Neural cell (in vitro differentiated cells): ENCODE data around the gene NBL1. TPM values are rescaled to one million over a fixed set of nuclear protein-coding genes. Genes with fewer than 3 reads are reported as not detected.

Source experiments
- H2AFZ ChIP-seq: fragments of 200-600, 300-800 bp; sonication (generic), shearing (Covaris generic); 2 replicates; pipeline ENCODE4 v1.6.0; 2014; ENCODE audit warnings: low read depth, mild to moderate bottlenecking, antibody characterized with exemption, low read length, moderate library complexity
- H3F3A ChIP-seq: fragments of 200-600 bp; shearing (Covaris generic); 2 replicates; pipeline ENCODE4 v1.6.1; 2016; ENCODE audit warnings: mild to moderate bottlenecking, moderate library complexity, mixed read lengths, antibody characterized with exemption, low read length; ENCODE audit not compliant: insufficient read depth, poor library complexity, severe bottlenecking
- H3K27ac ChIP-seq: fragments of 200-600, 300-800 bp; sonication (generic), shearing (Covaris generic); 2 replicates; pipeline ENCODE4 v1.5.1; 2014; ENCODE audit warnings: mild to moderate bottlenecking, low read length, moderate library complexity
- H3K27me3 ChIP-seq: fragments of 300-800, 200-600 bp; sonication (generic), shearing (Covaris generic); 2 replicates; pipeline ENCODE4 v1.6.0; 2014; ENCODE audit warnings: mild to moderate bottlenecking, low read depth, low read length, moderate library complexity; ENCODE audit not compliant: insufficient read depth
- H3K36me3 ChIP-seq: fragments of 300-800, 200-600 bp; sonication (generic), shearing (Covaris generic); 2 replicates; pipeline ENCODE4 v1.5.1; 2014; ENCODE audit warnings: mild to moderate bottlenecking, antibody characterized with exemption, low read length, moderate library complexity; ENCODE audit not compliant: insufficient read depth
- H3K4me2 ChIP-seq: fragments of 300-800, 200-600 bp; sonication (generic), shearing (Covaris generic); 2 replicates; pipeline ENCODE4 v1.6.0; 2014; ENCODE audit warnings: mild to moderate bottlenecking, low read length
- H3K4me3 ChIP-seq: fragments of 300-800, 200-600 bp; sonication (generic), shearing (Covaris generic); 2 replicates; pipeline ENCODE4 v1.5.1; 2014; ENCODE audit warnings: mild to moderate bottlenecking, low read length, moderate library complexity
- H3K79me2 ChIP-seq: fragments of 200-600 bp; shearing (Covaris generic); replicated peaks from 2 replicates; pipeline ENCODE4 v1.6.0; 2014; ENCODE audit warnings: mild to moderate bottlenecking, low read length, moderate library complexity; ENCODE audit not compliant: insufficient read depth
- H3K9ac ChIP-seq: fragments of 300-800, 200-600 bp; sonication (generic), shearing (Covaris generic); 2 replicates; pipeline ENCODE4 v1.6.1; 2016; ENCODE audit warnings: mild to moderate bottlenecking, low read length, mixed read lengths
- H3K9me2 ChIP-seq: fragments of 200-600 bp; shearing (Covaris generic); 2 replicates; pipeline ENCODE4 v1.6.1; 2016; ENCODE audit warnings: mild to moderate bottlenecking, low read length, mixed read lengths; ENCODE audit not compliant: insufficient read depth
- H3K9me3 ChIP-seq: fragments of 200-600, 300-800 bp; sonication (generic), shearing (Covaris generic); 2 replicates; pipeline ENCODE4 v1.6.1; 2016; ENCODE audit warnings: mild to moderate bottlenecking, mixed run types, low read length, moderate library complexity, mixed read lengths
- H4K20me1 ChIP-seq: fragments of 200-600 bp; shearing (Covaris generic); 2 replicates; pipeline ENCODE4 v1.6.1; 2016; ENCODE audit warnings: mild to moderate bottlenecking, mixed run types; ENCODE audit not compliant: insufficient read depth
- EP300 ChIP-seq: fragments of 450-650 bp; conservative IDR thresholded peaks from 2 replicates; pipeline ENCODE4 v1.6.1; 2014; ENCODE audit warnings: antibody characterized with exemption, mild to moderate bottlenecking, moderate library complexity; ENCODE audit not compliant: poor library complexity, severe bottlenecking
- EZH2 ChIP-seq: fragments of 200-600, 300-800 bp; shearing (Covaris generic), sonication (generic); IDR thresholded peaks from 2 replicates; pipeline ENCODE4 v1.6.1; 2014; ENCODE audit warnings: antibody characterized with exemption, low read length, borderline replicate concordance, mild to moderate bottlenecking; ENCODE audit not compliant: insufficient read depth, poor library complexity, severe bottlenecking
- MXI1 ChIP-seq: fragments of 450-650 bp; conservative IDR thresholded peaks from 2 replicates; pipeline ENCODE4 v1.6.1; 2014; ENCODE audit warnings: antibody characterized with exemption, mild to moderate bottlenecking; ENCODE audit not compliant: poor library complexity, severe bottlenecking
- POLR2AphosphoS5 ChIP-seq: IDR thresholded peaks from 2 replicates; pipeline ENCODE4 v1.6.1; 2012
- RAD21 ChIP-seq: fragments of 450-650 bp; conservative IDR thresholded peaks from 2 replicates; pipeline ENCODE4 v1.6.1; 2014; ENCODE audit warnings: antibody characterized with exemption, mild to moderate bottlenecking, moderate library complexity
- SMC3 ChIP-seq: fragments of 450-650 bp; conservative IDR thresholded peaks from 2 replicates; pipeline ENCODE4 v1.6.1; 2014; ENCODE audit warnings: antibody characterized with exemption, mild to moderate bottlenecking, moderate library complexity; ENCODE audit not compliant: poor library complexity
- TAF1 ChIP-seq: IDR thresholded peaks from 2 replicates; pipeline ENCODE4 v1.6.1; 2012; ENCODE audit warnings: low read depth
- polyA plus RNA-seq: library from polyadenylated mRNA; depleted of rRNA; stranded (reverse); fragments of >200 nt; gene quantifications from 2 replicates; pipeline ENCODE4 v1.2.3, GENCODE V29; 2014
- TF ChIP-seq, protein P1 (sequence below): fragments of 450-650 bp; IDR thresholded peaks from 2 replicates; pipeline ENCODE4 v1.5.1; 2014; ENCODE audit warnings: antibody characterized with exemption, mild to moderate bottlenecking, moderate library complexity; ENCODE audit not compliant: poor library complexity, severe bottlenecking
- TF ChIP-seq, protein P2 (sequence below): IDR thresholded peaks from 2 replicates; pipeline ENCODE4 v1.6.1; 2012; ENCODE audit warnings: borderline replicate concordance

The NBL1 gene
- polyA plus RNA-seq, 1 donor from 2014 or later = 9.9 TPM

DNA sequence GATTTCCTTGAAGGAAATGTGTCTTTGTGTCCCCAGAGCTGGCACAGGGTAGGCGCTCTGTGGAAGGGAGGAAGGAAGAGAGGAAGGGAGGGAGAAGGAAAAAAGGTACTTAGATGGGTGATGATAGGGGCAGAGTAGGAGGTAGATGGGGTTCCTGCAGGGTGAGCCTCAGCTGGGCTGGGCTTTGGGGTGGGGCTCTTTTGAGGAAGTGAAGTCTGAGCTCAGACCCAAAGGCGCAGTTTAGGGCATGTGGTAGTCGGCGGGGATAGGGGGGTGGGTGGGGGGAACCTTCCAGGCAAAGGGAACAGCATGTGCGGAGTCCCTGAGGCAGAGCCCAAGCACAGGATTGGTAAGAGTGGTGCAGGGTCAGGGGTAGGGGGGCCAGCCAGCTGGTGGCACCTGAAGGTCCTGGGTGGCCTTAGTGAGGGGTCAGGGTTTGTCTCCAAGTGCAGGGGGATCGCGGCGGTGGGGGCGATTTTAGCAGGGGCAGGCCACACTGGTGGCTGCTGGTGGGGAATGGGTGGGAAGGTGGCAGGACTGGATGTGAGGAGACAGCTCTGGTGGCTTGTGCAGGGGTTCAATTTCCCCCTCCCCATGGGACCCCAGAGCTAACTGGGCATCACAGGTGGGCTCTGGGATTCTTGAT, 12.1 kb downstream of the NBL1 start:
- Histone ChIP-seq H3F3A (no peaks in the 10 kb centered on the region), H3K36me3 (no peaks in the 10 kb centered on the region), H3K9me3 (no peaks in the 10 kb centered on the region), H3K9me2 (no peaks in the 10 kb centered on the region), H3K27me3 (no peaks in the 10 kb centered on the region), H3K9ac (no peak overlapping the region), H3K79me2 (no peaks in the 10 kb centered on the region), H3K4me3 (no peak overlapping the region), H4K20me1 (no peaks in the 10 kb centered on the region), H3K4me2 (no peak overlapping the region), H3K27ac (no peak overlapping the region), H2AFZ (no peak overlapping the region)
- TF ChIP-seq EP300 (no peak), RAD21 (no peak), SMC3 (no peak), EZH2 (no peak)
- TF ChIP-seq, protein P1, sequence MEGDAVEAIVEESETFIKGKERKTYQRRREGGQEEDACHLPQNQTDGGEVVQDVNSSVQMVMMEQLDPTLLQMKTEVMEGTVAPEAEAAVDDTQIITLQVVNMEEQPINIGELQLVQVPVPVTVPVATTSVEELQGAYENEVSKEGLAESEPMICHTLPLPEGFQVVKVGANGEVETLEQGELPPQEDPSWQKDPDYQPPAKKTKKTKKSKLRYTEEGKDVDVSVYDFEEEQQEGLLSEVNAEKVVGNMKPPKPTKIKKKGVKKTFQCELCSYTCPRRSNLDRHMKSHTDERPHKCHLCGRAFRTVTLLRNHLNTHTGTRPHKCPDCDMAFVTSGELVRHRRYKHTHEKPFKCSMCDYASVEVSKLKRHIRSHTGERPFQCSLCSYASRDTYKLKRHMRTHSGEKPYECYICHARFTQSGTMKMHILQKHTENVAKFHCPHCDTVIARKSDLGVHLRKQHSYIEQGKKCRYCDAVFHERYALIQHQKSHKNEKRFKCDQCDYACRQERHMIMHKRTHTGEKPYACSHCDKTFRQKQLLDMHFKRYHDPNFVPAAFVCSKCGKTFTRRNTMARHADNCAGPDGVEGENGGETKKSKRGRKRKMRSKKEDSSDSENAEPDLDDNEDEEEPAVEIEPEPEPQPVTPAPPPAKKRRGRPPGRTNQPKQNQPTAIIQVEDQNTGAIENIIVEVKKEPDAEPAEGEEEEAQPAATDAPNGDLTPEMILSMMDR = no peak
- TF ChIP-seq, protein P2, sequence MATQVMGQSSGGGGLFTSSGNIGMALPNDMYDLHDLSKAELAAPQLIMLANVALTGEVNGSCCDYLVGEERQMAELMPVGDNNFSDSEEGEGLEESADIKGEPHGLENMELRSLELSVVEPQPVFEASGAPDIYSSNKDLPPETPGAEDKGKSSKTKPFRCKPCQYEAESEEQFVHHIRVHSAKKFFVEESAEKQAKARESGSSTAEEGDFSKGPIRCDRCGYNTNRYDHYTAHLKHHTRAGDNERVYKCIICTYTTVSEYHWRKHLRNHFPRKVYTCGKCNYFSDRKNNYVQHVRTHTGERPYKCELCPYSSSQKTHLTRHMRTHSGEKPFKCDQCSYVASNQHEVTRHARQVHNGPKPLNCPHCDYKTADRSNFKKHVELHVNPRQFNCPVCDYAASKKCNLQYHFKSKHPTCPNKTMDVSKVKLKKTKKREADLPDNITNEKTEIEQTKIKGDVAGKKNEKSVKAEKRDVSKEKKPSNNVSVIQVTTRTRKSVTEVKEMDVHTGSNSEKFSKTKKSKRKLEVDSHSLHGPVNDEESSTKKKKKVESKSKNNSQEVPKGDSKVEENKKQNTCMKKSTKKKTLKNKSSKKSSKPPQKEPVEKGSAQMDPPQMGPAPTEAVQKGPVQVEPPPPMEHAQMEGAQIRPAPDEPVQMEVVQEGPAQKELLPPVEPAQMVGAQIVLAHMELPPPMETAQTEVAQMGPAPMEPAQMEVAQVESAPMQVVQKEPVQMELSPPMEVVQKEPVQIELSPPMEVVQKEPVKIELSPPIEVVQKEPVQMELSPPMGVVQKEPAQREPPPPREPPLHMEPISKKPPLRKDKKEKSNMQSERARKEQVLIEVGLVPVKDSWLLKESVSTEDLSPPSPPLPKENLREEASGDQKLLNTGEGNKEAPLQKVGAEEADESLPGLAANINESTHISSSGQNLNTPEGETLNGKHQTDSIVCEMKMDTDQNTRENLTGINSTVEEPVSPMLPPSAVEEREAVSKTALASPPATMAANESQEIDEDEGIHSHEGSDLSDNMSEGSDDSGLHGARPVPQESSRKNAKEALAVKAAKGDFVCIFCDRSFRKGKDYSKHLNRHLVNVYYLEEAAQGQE = no peak

DNA sequence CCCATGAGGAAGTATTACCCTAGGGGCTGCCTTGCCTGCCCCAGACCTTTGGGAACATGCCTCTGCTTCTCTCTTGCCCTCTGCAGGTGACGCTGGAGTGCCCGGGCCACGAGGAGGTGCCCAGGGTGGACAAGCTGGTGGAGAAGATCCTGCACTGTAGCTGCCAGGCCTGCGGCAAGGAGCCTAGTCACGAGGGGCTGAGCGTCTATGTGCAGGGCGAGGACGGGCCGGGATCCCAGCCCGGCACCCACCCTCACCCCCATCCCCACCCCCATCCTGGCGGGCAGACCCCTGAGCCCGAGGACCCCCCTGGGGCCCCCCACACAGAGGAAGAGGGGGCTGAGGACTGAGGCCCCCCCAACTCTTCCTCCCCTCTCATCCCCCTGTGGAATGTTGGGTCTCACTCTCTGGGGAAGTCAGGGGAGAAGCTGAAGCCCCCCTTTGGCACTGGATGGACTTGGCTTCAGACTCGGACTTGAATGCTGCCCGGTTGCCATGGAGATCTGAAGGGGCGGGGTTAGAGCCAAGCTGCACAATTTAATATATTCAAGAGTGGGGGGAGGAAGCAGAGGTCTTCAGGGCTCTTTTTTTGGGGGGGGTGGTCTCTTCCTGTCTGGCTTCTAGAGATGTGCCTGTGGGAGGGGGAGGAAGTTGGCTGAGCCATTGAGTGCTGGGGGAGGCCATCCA, 12.8 kb downstream of the NBL1 start:
- Histone ChIP-seq H3K9me2 (no peaks in the 10 kb centered on the region), H3K9ac (no peak overlapping the region), H3K9me3 (no peaks in the 10 kb centered on the region), H3F3A (no peaks in the 10 kb centered on the region), H4K20me1 (peaks cover 3% of the 10 kb centered on the region), H3K4me3 (no peak overlapping the region), H3K27ac (no peak overlapping the region), H3K79me2 (no peaks in the 10 kb centered on the region), H3K36me3 (no peaks in the 10 kb centered on the region), H3K4me2 (no peak overlapping the region), H3K27me3 (no peaks in the 10 kb centered on the region), H2AFZ (no peak overlapping the region)
- TF ChIP-seq, protein P1 = no peak
- TF ChIP-seq SMC3 (no peak), EP300 (no peak), EZH2 (no peak), TAF1 (no peak), POLR2AphosphoS5 (no peak), RAD21 (no peak), MXI1 (no peak)
- TF ChIP-seq, protein P2 = no peak
